ENCODE measurements around the gene DOCK7. TPM values are rescaled to one million over a fixed set of nuclear protein-coding genes. Genes with fewer than 3 reads are reported as not detected.
"Not testable (repeated sequence)": the region's sequence is repeated elsewhere in the genome, so short reads cannot be mapped to it uniquely, and the experiment has no call there.

The DOCK7 gene
- total RNA-seq, 1 donor: 153 TPM

- no peak for TF ChIP-seq CTCF (IDR thresholded peaks at IDR 0.05; ENCODE audit: insufficient read depth, low read depth, low read length)
- no peak for DNase-seq (ENCODE audit: low read depth)
Measured at GRCh38 chr1:62716397-62716796, 28.2 kb upstream of the DOCK7 start.

GRCh38 chr1:62712336-62713243, 24.4 kb upstream of the DOCK7 start:
- no peak overlapping the region for H3K4me3 ChIP-seq (ENCODE audit: low read depth, low read length)
- no peak for TF ChIP-seq CTCF (IDR thresholded peaks at IDR 0.05; ENCODE audit: insufficient read depth, low read depth, low read length)
- no peak for DNase-seq (ENCODE audit: low read depth)

More at GRCh38 chr1:62716397-62716796, 28.2 kb upstream of the DOCK7 start:
- H3K4me3 ChIP-seq (ENCODE audit: low read depth, low read length): no peak overlapping the region

GRCh38 chr1:62707744-62708120, 19.5 kb upstream of the DOCK7 start:
- H3K4me3 ChIP-seq (ENCODE audit: low read depth, low read length): no peak overlapping the region
- TF ChIP-seq CTCF (IDR thresholded peaks at IDR 0.05; ENCODE audit: insufficient read depth, low read depth, low read length): no peak
- DNase-seq (ENCODE audit: low read depth): no peak

GRCh38 chr1:62706985-62707743, 19.0 kb upstream of the DOCK7 start:
- no peak for TF ChIP-seq CTCF (IDR thresholded peaks at IDR 0.05; ENCODE audit: insufficient read depth, low read depth, low read length)
- no peak overlapping the region for H3K4me3 ChIP-seq (ENCODE audit: low read depth, low read length)
- DNase-seq (ENCODE audit: low read depth): no peak

- H3K4me3 ChIP-seq (ENCODE audit: low read depth, low read length); DNase-seq (ENCODE audit: low read depth): not testable (repeated sequence)
Measured at GRCh38 chr1:62698161-62698560, 10.0 kb upstream of the DOCK7 start.

- DNase-seq (ENCODE audit: low read depth); H3K4me3 ChIP-seq (ENCODE audit: low read depth, low read length): not testable (repeated sequence)
Measured at GRCh38 chr1:62694479-62694878, 6.3 kb upstream of the DOCK7 start.

GRCh38 chr1:62693123-62693522, 4.9 kb upstream of the DOCK7 start:
- no peak for DNase-seq (ENCODE audit: low read depth)
- TF ChIP-seq CTCF (IDR thresholded peaks at IDR 0.05; ENCODE audit: insufficient read depth, low read depth, low read length): no peak
- no peak overlapping the region for H3K4me3 ChIP-seq (ENCODE audit: low read depth, low read length)

All from fibroblast of villous mesenchyme (primary cell).